NOMO-1 treated with dmso at 0.1 percent for 144 hours (cell line): Measurements from ENCODE around the gene SLITRK1.

Experiments
- DNase-seq: peaks from one replicate; lab custom pipeline; 2025; ENCODE audit not compliant: unreplicated experiment; lab: John Stamatoyannopoulos, UW

SLITRK1 gene

DNA sequence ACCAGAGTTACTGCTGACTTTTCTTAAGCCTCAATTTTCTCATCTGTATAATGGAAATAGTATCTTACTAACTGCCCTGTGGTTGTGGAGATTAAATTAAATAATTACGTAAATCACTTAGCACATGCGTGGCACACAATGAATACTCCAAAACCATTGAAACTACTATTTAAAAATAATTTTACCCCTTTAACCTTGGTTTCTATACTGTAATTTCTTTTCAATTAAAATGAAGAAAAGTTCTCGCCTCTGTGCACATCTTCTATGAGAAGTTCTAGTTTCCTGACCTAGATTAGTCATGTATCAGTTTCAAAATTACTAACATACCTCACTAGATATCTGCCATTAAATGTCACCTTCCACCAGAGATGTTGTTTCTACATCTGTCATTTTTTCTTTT, 5.7 kb downstream of the SLITRK1 start:
- no peak for DNase-seq

DNA sequence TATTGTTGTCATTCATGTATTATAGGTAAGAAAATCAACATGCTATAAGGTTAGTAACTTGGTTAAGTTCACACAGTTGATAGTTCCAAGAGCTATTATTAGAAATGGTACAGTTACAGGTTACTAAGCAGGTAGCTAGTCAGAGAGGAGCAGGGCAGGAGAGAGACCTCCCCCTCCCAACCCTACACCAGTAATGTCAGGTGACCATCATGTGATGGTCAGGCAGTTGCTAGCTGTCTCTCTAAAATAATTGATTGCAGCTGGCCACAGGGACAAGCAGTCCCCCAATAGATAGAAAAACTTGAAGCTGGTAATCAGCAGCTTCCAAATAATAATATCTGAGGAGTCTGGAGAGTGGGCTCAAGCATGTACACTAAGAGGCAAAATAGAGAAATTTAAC, 14.6 kb downstream of the SLITRK1 start:
- no peak for DNase-seq

DNA sequence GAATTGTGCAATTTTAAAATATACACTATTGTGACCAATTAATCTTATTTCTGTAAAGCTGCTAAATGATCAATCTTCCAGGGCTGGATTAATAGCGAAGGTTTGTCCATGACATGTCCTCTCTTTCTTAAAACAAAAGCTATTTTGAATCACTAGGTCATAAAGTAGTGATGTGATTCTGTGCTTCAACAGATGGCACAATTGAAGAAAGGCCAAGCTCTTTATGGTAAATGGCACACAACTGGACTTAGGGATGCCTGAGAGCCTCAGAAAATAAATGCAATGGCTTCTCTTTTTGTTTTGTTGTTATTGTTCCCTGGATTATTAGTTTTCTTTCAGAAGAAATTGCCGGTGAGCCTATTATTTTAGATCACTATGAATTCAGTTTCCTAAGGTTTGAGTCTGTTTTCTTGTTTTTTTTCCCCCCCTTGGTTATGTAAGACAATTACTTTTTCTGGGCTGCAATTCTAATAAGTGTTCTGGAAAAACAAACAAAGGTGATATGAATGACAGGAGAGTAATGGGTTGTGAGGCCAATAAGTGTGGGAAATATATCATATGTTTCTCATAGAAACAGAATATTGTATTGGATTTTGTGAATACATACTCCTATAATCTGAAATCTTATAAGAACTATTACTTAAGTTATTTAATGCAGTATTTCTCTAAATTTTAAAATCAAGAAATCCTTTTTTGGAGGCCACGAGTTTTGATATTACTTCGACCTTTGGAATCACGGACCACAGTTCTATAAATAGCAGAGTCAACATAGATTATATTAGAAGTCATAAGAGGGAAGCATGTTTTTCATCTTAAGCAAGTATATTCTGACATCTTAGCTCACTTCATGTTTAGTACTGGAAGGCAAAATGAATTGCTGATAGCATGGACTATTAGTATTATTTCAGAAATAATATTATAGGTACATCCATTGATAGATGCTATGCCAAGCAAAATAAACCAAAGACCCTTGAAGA, 16.8 kb downstream of the SLITRK1 start:
- DNase-seq, result no peak

DNA sequence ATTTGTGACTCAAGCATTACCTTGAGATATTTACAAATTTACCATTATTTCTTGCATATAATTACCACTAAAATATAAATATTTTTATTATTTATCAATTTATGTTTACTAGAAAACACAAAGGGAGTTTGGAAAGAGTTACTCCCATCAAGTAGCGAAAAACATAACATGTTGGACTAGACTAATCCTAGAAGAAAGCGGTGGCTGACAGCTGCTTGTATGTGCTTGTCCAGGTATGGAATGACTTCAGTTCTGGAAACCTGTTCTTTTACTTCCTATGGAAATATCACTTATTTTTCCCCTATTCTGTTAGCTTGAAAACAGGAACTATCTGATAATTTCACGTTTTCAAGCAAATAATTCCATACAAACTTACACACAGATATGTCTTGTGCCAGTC, 28.5 kb downstream of the SLITRK1 start:
- no peak for DNase-seq

DNA sequence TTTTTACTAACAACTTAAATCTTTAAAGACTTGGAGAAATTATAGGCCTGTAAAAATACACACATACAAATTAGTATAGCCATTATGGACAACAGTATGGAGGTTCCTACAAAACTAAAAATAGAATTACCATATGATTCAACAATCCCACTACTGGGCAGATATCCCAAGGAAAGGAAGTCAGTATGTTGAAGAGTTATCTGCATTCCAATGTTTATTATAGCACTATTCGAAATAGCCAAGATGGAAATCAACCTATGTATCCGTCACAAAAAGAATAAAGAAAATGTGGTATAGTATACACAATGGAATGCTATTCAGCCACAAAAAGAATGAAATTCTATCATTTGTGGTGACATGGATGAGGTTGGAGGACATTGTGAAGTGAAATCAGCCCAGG, 37.2 kb downstream of the SLITRK1 start:
- DNase-seq, result no peak

DNA sequence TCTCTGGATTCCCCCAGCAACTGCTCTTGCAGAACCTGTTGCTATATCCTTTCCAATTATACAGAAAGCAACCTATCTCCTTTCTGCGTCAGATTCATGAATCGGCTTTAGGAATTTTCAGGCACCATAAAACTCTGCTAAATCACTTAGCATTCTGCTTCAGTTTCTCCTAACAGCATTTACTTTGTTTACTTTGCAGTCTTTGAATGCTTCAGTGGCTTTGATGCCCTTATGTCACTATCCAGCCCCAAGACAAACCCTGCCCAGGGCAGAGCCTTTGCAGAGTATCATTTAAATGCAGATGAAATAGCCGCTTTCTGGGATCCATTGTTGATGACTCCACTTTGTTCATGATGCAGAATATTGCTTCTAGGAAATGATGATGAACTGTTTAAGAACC, 43.1 kb downstream of the SLITRK1 start:
- no peak for DNase-seq

DNA sequence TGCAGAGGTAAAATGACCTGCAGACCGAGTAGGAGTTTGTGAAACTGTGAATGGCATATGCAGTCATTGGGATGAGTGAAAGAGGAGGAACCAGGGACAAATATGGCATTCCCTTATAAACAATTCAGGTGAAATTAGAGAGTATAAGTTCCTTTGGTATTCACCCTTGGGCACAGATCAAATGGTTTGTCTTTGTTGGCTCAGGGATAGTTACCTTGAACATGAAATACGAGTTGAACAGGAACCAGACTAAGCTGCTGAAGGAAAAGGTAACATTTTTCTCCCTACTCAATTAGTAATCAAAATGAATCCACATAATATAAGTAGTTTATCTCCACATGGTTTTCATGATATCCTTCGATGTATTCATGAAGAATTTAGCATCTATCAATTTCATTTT, 50.5 kb downstream of the SLITRK1 start:
- DNase-seq, result no peak

DNA sequence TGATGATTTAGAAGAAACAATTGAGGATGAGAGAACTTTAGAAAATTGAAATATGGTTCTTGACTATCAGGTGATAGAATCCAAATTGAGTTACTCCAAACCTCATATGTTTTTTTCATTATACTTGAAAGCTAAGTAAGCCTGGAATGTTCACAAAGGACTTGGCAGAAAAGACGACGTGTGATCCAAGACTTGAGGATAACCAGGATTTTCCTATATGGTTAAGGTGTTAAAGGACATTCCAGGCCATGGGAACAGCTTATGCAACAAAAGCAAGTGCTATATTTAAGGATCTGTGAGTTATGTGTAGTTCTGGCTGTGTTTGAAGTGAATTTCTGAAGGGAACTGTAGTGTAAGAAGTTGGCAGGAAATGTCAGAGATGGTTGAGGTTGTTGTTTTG, 52.5 kb downstream of the SLITRK1 start:
- DNase-seq, result no peak

DNA sequence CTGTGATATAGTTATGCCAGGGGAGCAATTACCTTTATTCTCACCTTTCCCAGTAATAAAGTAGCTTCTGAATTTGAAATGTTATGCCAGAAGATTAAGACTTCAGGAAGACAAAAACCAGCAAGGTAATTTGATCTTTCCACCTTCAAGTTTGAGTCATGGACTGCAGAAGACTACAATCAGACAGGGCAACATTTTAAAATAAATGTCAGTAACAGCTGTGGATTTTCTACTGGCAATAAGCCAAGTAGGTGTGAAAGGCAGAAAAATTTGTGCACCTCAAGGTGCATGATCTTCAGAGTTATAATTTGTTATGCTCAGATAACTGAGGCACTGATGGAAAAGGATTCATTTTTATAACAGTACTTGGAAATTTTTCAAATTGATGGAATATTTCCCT, 54.9 kb downstream of the SLITRK1 start:
- no peak for DNase-seq
